Activated naive CD8-positive, alpha-beta T cell (primary cell): ENCODE measurements around the gene ST3GAL6.

Experiments
- H3K27ac Mint-ChIP-seq: one replicate; pipeline ENCODE4 v1.8.0; 2021; ENCODE audit warnings: mixed read lengths
- H3K27me3 Mint-ChIP-seq: one replicate; pipeline ENCODE4 v1.8.0; 2021; ENCODE audit warnings: mixed read lengths
- H3K36me3 Mint-ChIP-seq: one replicate; pipeline ENCODE4 v1.8.0; 2021; ENCODE audit warnings: mixed read lengths
- H3K4me1 Mint-ChIP-seq: one replicate; pipeline ENCODE4 v1.8.0; 2021; ENCODE audit warnings: low read depth, mixed read lengths
- H3K4me3 Mint-ChIP-seq: one replicate; pipeline ENCODE4 v1.8.0; 2021; ENCODE audit warnings: mild to moderate bottlenecking, mixed read lengths
- H3K9me3 Mint-ChIP-seq: one replicate; pipeline ENCODE4 v1.8.0; 2021; ENCODE audit warnings: low read depth, mixed read lengths

ST3GAL6 gene

GRCh38 chr3:98755601-98756000 lies 7.5 kb upstream of the ST3GAL6 start:
- Mint-ChIP-seq H3K36me3 (no peaks in the 10 kb centered on the region), H3K4me3 (no peak overlapping the region), H3K27ac (no peak overlapping the region), H3K27me3 (peaks cover 2% of the 10 kb centered on the region), H3K9me3 (no peaks in the 10 kb centered on the region), H3K4me1 (no peaks in the 10 kb centered on the region)

GRCh38 chr3:98759629-98760028 lies 3.5 kb upstream of the ST3GAL6 start:
- Mint-ChIP-seq H3K9me3 (no peaks in the 10 kb centered on the region), H3K4me1 (no peaks in the 10 kb centered on the region), H3K27me3 (peaks cover 7% of the 10 kb centered on the region), H3K4me3 (no peak overlapping the region), H3K27ac (no peak overlapping the region), H3K36me3 (no peaks in the 10 kb centered on the region)

GRCh38 chr3:98761643-98762229 lies 1.4 kb upstream of the ST3GAL6 start:
- no peak overlapping the region for H3K27ac Mint-ChIP-seq
- peaks cover 7% of the 10 kb centered on the region for H3K27me3 Mint-ChIP-seq
- H3K9me3 Mint-ChIP-seq: no peaks in the 10 kb centered on the region
- no peak overlapping the region for H3K4me3 Mint-ChIP-seq
- no peaks in the 10 kb centered on the region for H3K36me3 Mint-ChIP-seq
- H3K4me1 Mint-ChIP-seq: no peaks in the 10 kb centered on the region

DNA sequence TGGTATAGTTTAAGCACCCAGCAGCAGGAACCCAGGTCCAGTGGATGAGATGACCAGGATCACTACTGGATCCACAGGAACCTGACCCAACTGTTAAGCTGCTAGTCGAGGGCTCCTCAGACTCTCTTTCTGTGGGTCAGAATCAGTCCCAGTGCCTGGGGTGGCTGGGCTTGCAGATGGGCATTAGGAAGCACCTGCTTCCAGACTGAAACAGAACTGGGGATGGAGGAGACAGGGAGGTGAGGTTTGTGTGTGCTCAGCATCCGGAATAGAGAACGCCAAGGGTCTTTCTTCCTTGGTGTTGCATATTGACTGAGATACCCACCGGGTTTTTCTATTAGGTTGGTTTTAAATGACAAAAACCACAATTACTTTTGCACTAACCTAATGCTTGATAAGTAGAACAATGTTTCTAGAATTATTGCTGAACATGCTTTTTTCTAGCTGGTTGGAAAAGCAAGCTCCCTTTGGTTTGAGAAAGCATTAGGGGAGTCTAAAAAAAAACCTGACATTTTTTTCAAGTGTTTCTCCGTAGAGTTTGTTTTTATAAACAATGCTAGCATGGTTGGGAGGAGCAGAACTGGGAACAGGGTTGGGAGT lies 779 bp downstream of the ST3GAL6 start:
- H3K27ac Mint-ChIP-seq: no peak overlapping the region
- H3K9me3 Mint-ChIP-seq: no peaks in the 10 kb centered on the region
- no peaks in the 10 kb centered on the region for H3K4me1 Mint-ChIP-seq
- H3K27me3 Mint-ChIP-seq: peaks cover 8% of the 10 kb centered on the region
- no peak overlapping the region for H3K4me3 Mint-ChIP-seq
- H3K36me3 Mint-ChIP-seq: no peaks in the 10 kb centered on the region

DNA sequence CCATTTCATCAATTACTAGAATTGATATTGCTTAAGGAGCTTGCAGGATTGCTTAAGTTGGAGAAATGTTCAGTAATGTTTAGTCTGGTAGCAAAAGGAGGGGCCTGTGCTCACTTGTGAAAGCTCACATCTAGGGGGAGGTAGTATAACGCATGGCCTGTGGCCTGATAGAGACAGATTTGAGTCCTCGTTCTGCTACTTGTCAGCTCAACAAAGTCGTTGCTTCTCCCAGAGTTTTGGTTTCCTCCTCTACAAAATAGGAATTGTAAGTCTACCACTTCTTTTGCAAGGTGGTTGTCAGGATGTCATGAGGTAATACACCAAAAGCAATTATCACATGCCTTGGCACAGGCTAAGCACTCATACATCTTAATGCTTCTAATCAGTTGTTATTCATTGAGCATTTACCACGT lies 1.3 kb downstream of the ST3GAL6 start:
- H3K27me3 Mint-ChIP-seq: peaks cover 8% of the 10 kb centered on the region
- H3K4me3 Mint-ChIP-seq: no peak overlapping the region
- no peaks in the 10 kb centered on the region for H3K4me1 Mint-ChIP-seq
- H3K9me3 Mint-ChIP-seq: no peaks in the 10 kb centered on the region
- no peaks in the 10 kb centered on the region for H3K36me3 Mint-ChIP-seq
- no peak overlapping the region for H3K27ac Mint-ChIP-seq

- no peak overlapping the region for H3K27ac Mint-ChIP-seq
- H3K36me3 Mint-ChIP-seq: no peaks in the 10 kb centered on the region
- no peak overlapping the region for H3K4me3 Mint-ChIP-seq
- no peaks in the 10 kb centered on the region for H3K9me3 Mint-ChIP-seq
- H3K4me1 Mint-ChIP-seq: peaks cover 4% of the 10 kb centered on the region
- H3K27me3 Mint-ChIP-seq: peaks cover 8% of the 10 kb centered on the region
Observed at GRCh38 chr3:98765721-98766120, 2.6 kb downstream of the ST3GAL6 start.

DNA sequence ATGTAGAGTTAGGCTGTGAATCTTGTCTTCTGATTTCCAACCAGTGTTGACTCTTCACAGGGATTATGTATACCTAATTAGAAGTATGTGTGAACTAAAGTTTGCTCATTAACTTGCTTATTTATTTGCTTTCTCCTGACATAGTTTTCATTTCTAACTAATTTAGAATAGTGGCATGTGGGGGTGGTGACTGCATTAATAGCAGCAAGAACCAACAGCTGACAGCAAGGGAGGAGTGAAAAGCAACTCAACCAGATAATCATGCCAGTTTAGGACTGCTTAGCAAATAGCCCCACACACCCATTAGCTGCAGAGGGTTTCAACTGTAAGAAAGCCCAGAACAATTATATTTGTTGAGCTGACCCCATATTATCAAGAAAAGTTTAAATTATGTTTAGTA lies 3.8 kb downstream of the ST3GAL6 start:
- Mint-ChIP-seq H3K9me3 (no peaks in the 10 kb centered on the region), H3K4me3 (no peak overlapping the region), H3K27ac (no peak overlapping the region), H3K36me3 (no peaks in the 10 kb centered on the region), H3K4me1 (peaks cover 4% of the 10 kb centered on the region), H3K27me3 (peaks cover 10% of the 10 kb centered on the region)

DNA sequence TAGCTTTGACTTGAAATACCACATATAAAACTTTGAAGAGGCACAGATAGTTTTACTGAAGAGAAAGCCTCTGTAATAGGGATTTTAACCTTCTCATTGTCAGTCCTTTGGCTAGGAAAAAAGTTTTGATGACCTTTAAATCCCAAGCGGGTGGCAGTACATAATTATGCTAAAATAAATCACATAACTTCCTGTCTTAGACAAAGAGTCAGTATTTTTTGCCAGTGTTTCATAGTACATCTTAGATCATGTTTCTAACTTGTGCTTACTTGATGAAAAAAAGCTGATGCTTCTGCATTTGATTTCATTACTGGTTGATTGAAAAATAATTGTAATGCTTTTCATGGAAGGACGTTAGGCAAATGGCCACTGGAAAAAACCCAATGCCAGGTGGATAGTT lies 5.8 kb downstream of the ST3GAL6 start:
- Mint-ChIP-seq H3K27ac (no peak overlapping the region), H3K36me3 (no peaks in the 10 kb centered on the region), H3K9me3 (no peaks in the 10 kb centered on the region), H3K4me1 (peaks cover 4% of the 10 kb centered on the region), H3K4me3 (no peak overlapping the region), H3K27me3 (peaks cover 3% of the 10 kb centered on the region)

- Mint-ChIP-seq H3K36me3 (no peaks in the 10 kb centered on the region), H3K4me3 (no peak overlapping the region), H3K27me3 (peaks cover 5% of the 10 kb centered on the region), H3K9me3 (no peaks in the 10 kb centered on the region), H3K4me1 (peaks cover 4% of the 10 kb centered on the region), H3K27ac (no peak overlapping the region)
Observed at GRCh38 chr3:98769448-98769847, 6.3 kb downstream of the ST3GAL6 start.

GRCh38 chr3:98770261-98771039 lies 7.3 kb downstream of the ST3GAL6 start:
- Mint-ChIP-seq H3K4me3 (no peak overlapping the region), H3K27me3 (peaks cover 7% of the 10 kb centered on the region), H3K9me3 (no peaks in the 10 kb centered on the region), H3K36me3 (no peaks in the 10 kb centered on the region), H3K27ac (no peak overlapping the region), H3K4me1 (peaks cover 4% of the 10 kb centered on the region)

DNA sequence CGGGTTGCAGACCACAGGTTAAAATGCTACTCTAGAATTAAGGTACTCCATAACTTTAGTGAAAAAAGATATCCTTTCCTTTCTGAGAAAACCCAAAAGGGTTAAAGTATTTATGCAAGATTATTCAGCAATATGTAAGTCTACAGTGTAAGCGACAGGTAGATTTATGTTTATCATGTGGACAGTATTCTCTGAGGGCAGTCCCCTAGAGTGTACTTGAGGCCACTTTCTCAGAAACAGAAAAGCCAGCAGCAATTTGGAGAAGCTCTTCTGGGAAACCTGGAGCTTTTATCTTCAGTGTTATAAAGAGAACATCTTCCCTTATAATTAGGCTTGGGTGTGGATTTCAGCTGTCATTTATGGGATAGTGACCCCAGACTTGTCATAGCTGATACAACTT lies 8.9 kb downstream of the ST3GAL6 start:
- no peaks in the 10 kb centered on the region for H3K36me3 Mint-ChIP-seq
- no peak overlapping the region for H3K4me3 Mint-ChIP-seq
- H3K9me3 Mint-ChIP-seq: no peaks in the 10 kb centered on the region
- no peak overlapping the region for H3K27ac Mint-ChIP-seq
- H3K4me1 Mint-ChIP-seq: peaks cover 4% of the 10 kb centered on the region
- H3K27me3 Mint-ChIP-seq: peaks cover 9% of the 10 kb centered on the region

GRCh38 chr3:98775459-98776139 lies 12.5 kb downstream of the ST3GAL6 start:
- Mint-ChIP-seq H3K9me3 (no peaks in the 10 kb centered on the region), H3K36me3 (no peaks in the 10 kb centered on the region), H3K27me3 (peaks cover 12% of the 10 kb centered on the region), H3K4me1 (no peaks in the 10 kb centered on the region), H3K4me3 (no peak overlapping the region), H3K27ac (no peak overlapping the region)

GRCh38 chr3:98776140-98776493 lies 13.0 kb downstream of the ST3GAL6 start:
- H3K4me3 Mint-ChIP-seq: no peak overlapping the region
- H3K27me3 Mint-ChIP-seq: peaks cover 15% of the 10 kb centered on the region

GRCh38 chr3:98777286-98777685 lies 14.1 kb downstream of the ST3GAL6 start:
- Mint-ChIP-seq H3K9me3 (no peaks in the 10 kb centered on the region), H3K27me3 (peaks cover 13% of the 10 kb centered on the region), H3K4me3 (no peak overlapping the region), H3K36me3 (no peaks in the 10 kb centered on the region), H3K27ac (no peak overlapping the region), H3K4me1 (no peaks in the 10 kb centered on the region)

More at GRCh38 chr3:98776140-98776493, 13.0 kb downstream of the ST3GAL6 start:
- no peaks in the 10 kb centered on the region for H3K4me1 Mint-ChIP-seq
- H3K36me3 Mint-ChIP-seq: no peaks in the 10 kb centered on the region
- no peak overlapping the region for H3K27ac Mint-ChIP-seq
- no peaks in the 10 kb centered on the region for H3K9me3 Mint-ChIP-seq

DNA sequence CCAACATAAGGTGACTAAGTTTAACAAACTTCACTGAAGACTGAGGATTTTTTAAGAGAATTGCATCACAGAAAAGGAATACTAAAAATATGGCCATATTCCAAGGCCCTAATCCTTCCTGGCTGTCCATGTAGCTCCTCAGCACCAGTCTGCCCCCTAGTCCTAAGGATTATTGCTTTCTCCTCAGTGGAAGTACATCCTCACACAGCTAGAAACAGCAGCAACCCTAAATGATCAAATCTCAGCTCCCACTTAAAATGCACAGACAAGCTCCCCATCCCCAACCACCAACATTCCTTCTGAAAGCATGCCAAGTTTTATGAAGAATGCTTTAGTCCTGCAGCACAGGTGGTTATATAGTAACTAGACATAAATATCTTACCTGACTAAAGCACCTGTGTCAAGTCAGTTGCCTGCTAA lies 14.7 kb downstream of the ST3GAL6 start:
- no peaks in the 10 kb centered on the region for H3K4me1 Mint-ChIP-seq
- peaks cover 13% of the 10 kb centered on the region for H3K27me3 Mint-ChIP-seq
- H3K36me3 Mint-ChIP-seq: no peaks in the 10 kb centered on the region
- no peak overlapping the region for H3K27ac Mint-ChIP-seq
- H3K4me3 Mint-ChIP-seq: no peak overlapping the region
- H3K9me3 Mint-ChIP-seq: no peaks in the 10 kb centered on the region
